Gastrocnemius medialis (tissue), 4 donors: Measurements from ENCODE around the gene AVP. TPM values are rescaled to one million over a fixed set of nuclear protein-coding genes. Genes with fewer than 3 reads are reported as not detected.

Experiments
- ATAC-seq, 2 donors: fragments of 150-250 bp; one replicate each; pipeline ENCODE4 v1.9.1; 2016
- DNase-seq, 2 donors: peaks; one replicate each; pipeline ENCODE4 v3.0.0-alpha.2; 2019
- H3K27ac ChIP-seq, 4 donors: fragments of 200-600 bp; sonication (generic); 1 replicate in 1 of 4; 2 replicates in 3 of 4; pipeline ENCODE4 v1.5.1; 2016 to 2018; ENCODE audit warnings: mild to moderate bottlenecking in 2 of 4, moderate library complexity in 1 of 4
- H3K27me3 ChIP-seq, 3 donors: fragments of 200-600 bp; sonication (generic) in 2 of 3; 1 replicate in 1 of 3; 2 replicates in 2 of 3; pipeline versions ENCODE4 v1.5.1 to v1.6.0; 2016 to 2019; ENCODE audit warnings: mild to moderate bottlenecking in 1 of 3, moderate library complexity in 1 of 3
- H3K36me3 ChIP-seq, 2 donors: fragments of 200-600 bp; sonication (generic) in 1 of 2; one replicate each; pipeline ENCODE4 v1.5.1; 2017 to 2018
- H3K4me1 ChIP-seq, 2 donors: fragments of 200-600 bp; sonication (generic) in 1 of 2; one replicate each; pipeline ENCODE4 v1.5.1; 2016 to 2017; ENCODE audit warnings: mild to moderate bottlenecking in 2 of 2
- H3K4me3 ChIP-seq, 4 donors: fragments of 200-600 bp; sonication (generic) in 3 of 4; 1 replicate in 1 of 4; 2 replicates in 3 of 4; pipeline ENCODE4 v1.5.1; 2016 to 2019; ENCODE audit warnings: mild to moderate bottlenecking in 2 of 4
- H3K9me3 ChIP-seq, 3 donors: fragments of 200-600 bp; sonication (generic) in 2 of 3; 1 replicate in 1 of 3; 2 replicates in 2 of 3; pipeline ENCODE4 v1.5.1; 2016 to 2019
- CTCF ChIP-seq, 5 experiments: fragments of 450-650 bp in 3 of 5; fragments of 200-600 bp in 2 of 5; sonication (generic) in 2 of 5; IDR thresholded peaks in 4 of 5; conservative IDR thresholded peaks in 1 of 5; 1 replicate in 4 of 5; 2 replicates in 1 of 5; pipeline ENCODE4 v1.5.1; 2016 to 2019; ENCODE audit warnings: antibody characterized with exemption in 5 of 5, mild to moderate bottlenecking in 3 of 5, moderate library complexity in 3 of 5
- POLR2A ChIP-seq, 2 donors: fragments of 450-650 bp; IDR thresholded peaks; one replicate each; pipeline ENCODE4 v1.6.1; 2017; ENCODE audit warnings: antibody characterized with exemption in 2 of 2, mild to moderate bottlenecking in 2 of 2, moderate library complexity in 2 of 2
- in situ Hi-C, 4 donors: fragments of 200-750 bp; cut with MboI; loops; one replicate each; pipeline versions ENCODE4 v1.15.0 to v1.8.0; 2017; ENCODE audit warnings: low sequenced_read_pairs in 4 of 4
- intact Hi-C: fragments of 100-400 bp; cut with DNase I; formaldehyde crosslinking; loops from one replicate; pipeline ENCODE4 v1.15.1; 2023; ENCODE audit warnings: low total_unique reads
- total RNA-seq, 4 donors: library from RNA; depleted of rRNA; stranded (reverse); fragments of >200 nt; gene quantifications; one replicate each; pipeline versions ENCODE4 v1.1.0 to v1.2.3, GENCODE V29; 2016

The AVP gene
- total RNA-seq, 4 donors from 2014 or later, result not detected

- Histone ChIP-seq H3K9me3 (no peaks in the 10 kb centered on the region), H3K4me3 (no peak overlapping the region), H3K27me3 (no peaks in the 10 kb centered on the region), H3K27ac (peak overlapping the region; percentile 70 to 86 (median 82)), H3K4me1 (peaks cover 32 to 33% of the 10 kb centered on the region in 2 donors), H3K36me3 (peaks cover 0 to 19% of the 10 kb centered on the region in 2 donors)
- intact Hi-C loops (loop anchor here (5.0 kb wide), 1 partner anchor 99 kb away; no protein-coding TSS in a partner anchor), in situ Hi-C loops (no loop called here)
- ATAC-seq, result peak; percentile 95 to 96
- peak; percentile 67 to 89 for DNase-seq
- no peak for TF ChIP-seq POLR2A (IDR thresholded peaks at IDR 0.05)
Observed at GRCh38 chr20:3123542-3123941, 39.0 kb upstream of the AVP start.

GRCh38 chr20:3121955-3122610 is 37.6 kb upstream of the AVP start:
- peaks cover 0 to 19% of the 10 kb centered on the region in 2 donors for H3K36me3 ChIP-seq
- H3K9me3 ChIP-seq, result no peaks in the 10 kb centered on the region
- in situ Hi-C loops, result no loop called here
- no peak for DNase-seq
- no peak overlapping the region for H3K4me3 ChIP-seq
- ATAC-seq, result no peak
- TF ChIP-seq CTCF (IDR thresholded peaks at IDR 0.05 in 4 of 5, conservative IDR thresholded peaks at IDR 0.05 in 1 of 5) (no peak), POLR2A (IDR thresholded peaks at IDR 0.05) (no peak)
- H3K27ac ChIP-seq, result peak overlapping the region; percentile 70 to 86 (median 82)
- peaks cover 20 to 27% of the 10 kb centered on the region in 2 donors for H3K4me1 ChIP-seq
- no peaks in the 10 kb centered on the region for H3K27me3 ChIP-seq
- intact Hi-C loops, result loop anchor here (5.0 kb wide), 1 partner anchor 100 kb away; no protein-coding TSS in a partner anchor

- Histone ChIP-seq H3K4me1 (peaks cover 19 to 26% of the 10 kb centered on the region in 2 donors), H3K9me3 (no peaks in the 10 kb centered on the region), H3K27ac (peak overlapping the region; percentile 70 to 86 (median 82)), H3K27me3 (no peaks in the 10 kb centered on the region), H3K36me3 (peaks cover 0 to 19% of the 10 kb centered on the region in 2 donors), H3K4me3 (no peak overlapping the region)
- no peak for ATAC-seq
- intact Hi-C loops (loop anchor here (5.0 kb wide), 1 partner anchor 101 kb away; no protein-coding TSS in a partner anchor), in situ Hi-C loops (no loop called here)
- peak in 1 of 2 donors; percentile 15 for DNase-seq
- TF ChIP-seq POLR2A (IDR thresholded peaks at IDR 0.05), result no peak
- TF ChIP-seq CTCF (IDR thresholded peaks at IDR 0.05 in 4 of 5, conservative IDR thresholded peaks at IDR 0.05 in 1 of 5), result no peak
Observed at GRCh38 chr20:3121271-3121911, 36.9 kb upstream of the AVP start.

GRCh38 chr20:3119044-3119443 is 34.5 kb upstream of the AVP start:
- Histone ChIP-seq H3K27me3 (no peaks in the 10 kb centered on the region), H3K4me3 (no peak overlapping the region), H3K36me3 (peaks cover 0 to 24% of the 10 kb centered on the region in 2 donors), H3K27ac (peak overlapping the region; percentile 15 to 75 (median 42)), H3K4me1 (peaks cover 22 to 31% of the 10 kb centered on the region in 2 donors), H3K9me3 (no peaks in the 10 kb centered on the region)
- DNase-seq (no peak), ATAC-seq (no peak)
- in situ Hi-C loops (loop anchor here in 2 of 4 donors (5.0 to 10.0 kb wide), 2 partner anchors 64 to 67 kb away; no protein-coding TSS in a partner anchor), intact Hi-C loops (loop anchor here (5.0 kb wide), 1 partner anchor 198 kb away; no protein-coding TSS in a partner anchor)
- no peak for TF ChIP-seq CTCF (IDR thresholded peaks at IDR 0.05 in 4 of 5, conservative IDR thresholded peaks at IDR 0.05 in 1 of 5)
- no peak for TF ChIP-seq POLR2A (IDR thresholded peaks at IDR 0.05)
